Measurements from ENCODE around the gene BANK1.

DNA sequence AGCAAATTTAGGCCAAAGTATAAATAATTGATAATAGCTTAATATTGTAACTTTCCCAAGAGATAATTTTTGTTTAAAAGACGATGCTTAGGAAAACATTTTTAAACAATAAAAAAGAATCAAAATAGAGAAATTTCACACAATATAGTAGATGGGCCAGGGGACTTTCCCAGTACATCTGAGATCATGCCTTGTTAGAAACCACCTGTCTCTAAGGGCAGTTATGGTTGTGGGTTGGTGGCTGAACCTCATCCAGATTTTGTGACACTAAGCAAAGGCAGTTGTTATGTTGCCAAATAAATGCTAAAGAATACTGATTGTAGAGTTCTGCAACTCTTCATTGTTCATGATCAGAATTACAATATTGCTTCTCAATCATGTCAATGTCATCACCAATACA lies 270.6 kb downstream of the BANK1 start:
- TF ChIP-seq CTCF (IDR thresholded peaks at IDR 0.05; ENCODE audit: insufficient read depth, low read length), result no peak
- TF ChIP-seq POLR2AphosphoS5 (IDR thresholded peaks at IDR 0.05; ENCODE audit: low read depth), result no peak
- TF ChIP-seq, protein P1, sequence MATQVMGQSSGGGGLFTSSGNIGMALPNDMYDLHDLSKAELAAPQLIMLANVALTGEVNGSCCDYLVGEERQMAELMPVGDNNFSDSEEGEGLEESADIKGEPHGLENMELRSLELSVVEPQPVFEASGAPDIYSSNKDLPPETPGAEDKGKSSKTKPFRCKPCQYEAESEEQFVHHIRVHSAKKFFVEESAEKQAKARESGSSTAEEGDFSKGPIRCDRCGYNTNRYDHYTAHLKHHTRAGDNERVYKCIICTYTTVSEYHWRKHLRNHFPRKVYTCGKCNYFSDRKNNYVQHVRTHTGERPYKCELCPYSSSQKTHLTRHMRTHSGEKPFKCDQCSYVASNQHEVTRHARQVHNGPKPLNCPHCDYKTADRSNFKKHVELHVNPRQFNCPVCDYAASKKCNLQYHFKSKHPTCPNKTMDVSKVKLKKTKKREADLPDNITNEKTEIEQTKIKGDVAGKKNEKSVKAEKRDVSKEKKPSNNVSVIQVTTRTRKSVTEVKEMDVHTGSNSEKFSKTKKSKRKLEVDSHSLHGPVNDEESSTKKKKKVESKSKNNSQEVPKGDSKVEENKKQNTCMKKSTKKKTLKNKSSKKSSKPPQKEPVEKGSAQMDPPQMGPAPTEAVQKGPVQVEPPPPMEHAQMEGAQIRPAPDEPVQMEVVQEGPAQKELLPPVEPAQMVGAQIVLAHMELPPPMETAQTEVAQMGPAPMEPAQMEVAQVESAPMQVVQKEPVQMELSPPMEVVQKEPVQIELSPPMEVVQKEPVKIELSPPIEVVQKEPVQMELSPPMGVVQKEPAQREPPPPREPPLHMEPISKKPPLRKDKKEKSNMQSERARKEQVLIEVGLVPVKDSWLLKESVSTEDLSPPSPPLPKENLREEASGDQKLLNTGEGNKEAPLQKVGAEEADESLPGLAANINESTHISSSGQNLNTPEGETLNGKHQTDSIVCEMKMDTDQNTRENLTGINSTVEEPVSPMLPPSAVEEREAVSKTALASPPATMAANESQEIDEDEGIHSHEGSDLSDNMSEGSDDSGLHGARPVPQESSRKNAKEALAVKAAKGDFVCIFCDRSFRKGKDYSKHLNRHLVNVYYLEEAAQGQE (IDR thresholded peaks at IDR 0.05; ENCODE audit: insufficient replicate concordance, low read depth), result no peak
- TF ChIP-seq GABPA (IDR thresholded peaks at IDR 0.05; ENCODE audit: low read depth), result no peak
- no peak for TF ChIP-seq SPI1 (IDR thresholded peaks at IDR 0.05; ENCODE audit: borderline replicate concordance, low read depth)

Data from HL-60 (cell line).